Neuronal stem cell (in vitro differentiated cells): Measurements from ENCODE around the gene TMEM72.

Experiments
- DNase-seq: peaks from one replicate; pipeline ENCODE4 v3.0.0-alpha.2; 2013; ENCODE audit warnings: low spot score
- H2AFZ ChIP-seq: one replicate; pipeline ENCODE4 v1.6.1; 2013; ENCODE audit warnings: mild to moderate bottlenecking, low read length, inconsistent platforms
- H2AK5ac ChIP-seq: 2 replicates; pipeline ENCODE4 v1.6.1; 2013; ENCODE audit warnings: low read depth, mild to moderate bottlenecking, inconsistent platforms, low read length, moderate library complexity, mixed read lengths
- H2BK120ac ChIP-seq: 2 replicates; pipeline ENCODE4 v1.6.1; 2013; ENCODE audit warnings: low read depth, mild to moderate bottlenecking, inconsistent platforms, low read length, moderate library complexity, mixed read lengths
- H2BK12ac ChIP-seq: one replicate; pipeline ENCODE4 v1.6.1; 2013; ENCODE audit warnings: low read length, inconsistent platforms
- H2BK15ac ChIP-seq: 2 replicates; pipeline ENCODE4 v1.6.1; 2013; ENCODE audit warnings: mild to moderate bottlenecking, low read length, inconsistent platforms, mixed read lengths
- H2BK5ac ChIP-seq: one replicate; pipeline ENCODE4 v1.6.1; 2013; ENCODE audit warnings: inconsistent platforms, mild to moderate bottlenecking, low read length, moderate library complexity
- H3K14ac ChIP-seq: one replicate; pipeline ENCODE4 v1.6.1; 2013; ENCODE audit warnings: low read length, inconsistent platforms
- H3K18ac ChIP-seq: 2 replicates; pipeline ENCODE4 v1.6.1; 2013; ENCODE audit warnings: low read length, inconsistent platforms
- H3K23ac ChIP-seq: 2 replicates; pipeline ENCODE4 v1.6.1; 2013; ENCODE audit warnings: low read depth, mild to moderate bottlenecking, mixed read lengths, low read length, inconsistent platforms; ENCODE audit not compliant: poor library complexity
- H3K27ac ChIP-seq: replicated peaks from 3 replicates; pipeline ENCODE4 v1.5.1; 2013; ENCODE audit warnings: low read length, inconsistent platforms
- H3K27me3 ChIP-seq, 3 experiments: 2 replicates each; pipeline ENCODE4 v1.6.1; 2013; ENCODE audit warnings: low read length in 3 of 3, mild to moderate bottlenecking in 2 of 3, inconsistent platforms in 1 of 3, low read depth in 1 of 3, mixed read lengths in 1 of 3, moderate library complexity in 1 of 3; ENCODE audit not compliant: control insufficient read depth in 3 of 3, insufficient read depth in 3 of 3
- H3K36me3 ChIP-seq, 2 donors: replicated peaks in 1 of 2; 2 replicates each; pipeline ENCODE4 v1.6.1; 2013; ENCODE audit warnings: low read length in 2 of 2; ENCODE audit not compliant: control insufficient read depth in 2 of 2, insufficient read depth in 2 of 2
- H3K4ac ChIP-seq: 2 replicates; pipeline ENCODE4 v1.6.1; 2013; ENCODE audit warnings: inconsistent platforms, mild to moderate bottlenecking, low read length, moderate library complexity
- H3K4me1 ChIP-seq, 2 donors: 1 replicate in 1 of 2; 2 replicates in 1 of 2; pipeline ENCODE4 v1.6.1; 2013; ENCODE audit warnings: low read length in 2 of 2, low read depth in 1 of 2; ENCODE audit not compliant: control insufficient read depth in 2 of 2, insufficient read depth in 1 of 2
- H3K4me2 ChIP-seq: one replicate; pipeline ENCODE4 v1.6.1; 2013; ENCODE audit warnings: mild to moderate bottlenecking, low read length, inconsistent platforms; ENCODE audit not compliant: insufficient read depth, poor library complexity, severe bottlenecking
- H3K4me3 ChIP-seq, 2 donors: 2 replicates each; pipeline ENCODE4 v1.5.1; 2013; ENCODE audit warnings: low read length in 2 of 2, mild to moderate bottlenecking in 2 of 2, inconsistent platforms in 1 of 2, moderate library complexity in 1 of 2
- H3K79me1 ChIP-seq: one replicate; pipeline ENCODE4 v1.6.1; 2013; ENCODE audit warnings: low read depth, mild to moderate bottlenecking, inconsistent platforms, low read length, moderate library complexity
- H3K9ac ChIP-seq: one replicate; pipeline ENCODE4 v1.6.1; 2013; ENCODE audit warnings: mild to moderate bottlenecking, low read depth, low read length, inconsistent platforms; ENCODE audit not compliant: poor library complexity
- H3K9me3 ChIP-seq, 2 donors: replicated peaks in 1 of 2; 2 replicates each; pipeline versions ENCODE3 to v1.6.1; 2013; ENCODE audit warnings: low read length in 2 of 2, mild to moderate bottlenecking in 2 of 2, inconsistent platforms in 1 of 2, low read depth in 1 of 2, mixed read lengths in 1 of 2, moderate library complexity in 1 of 2; ENCODE audit not compliant: control insufficient read depth in 2 of 2, insufficient read depth in 1 of 2
- H4K8ac ChIP-seq: one replicate; pipeline ENCODE4 v1.6.1; 2013; ENCODE audit warnings: low read depth, mild to moderate bottlenecking, inconsistent platforms, low read length, moderate library complexity
- H4K91ac ChIP-seq: one replicate; pipeline ENCODE4 v1.6.1; 2013; ENCODE audit warnings: low read length, low read depth, mild to moderate bottlenecking, inconsistent platforms; ENCODE audit not compliant: poor library complexity
- WGBS, 2 donors: extraction: QIAGEN DNeasy Blood & Tissue Kit; methylation state at CpG; one replicate each; pipeline ENCODE4 v1.1.7; 2013; ENCODE audit warnings: missing lambda C conversion rate in 2 of 2, mixed read lengths in 1 of 2; ENCODE audit not compliant: insufficient read length in 2 of 2, insufficient replicate concordance in 1 of 2; ENCODE audit errors: extremely low coverage in 2 of 2; 5-methylcytosine and 5-hydroxymethylcytosine counted together

Gene TMEM72

GRCh38 chr10:44983066-44983894 is 72.1 kb downstream of the TMEM72 start:
- Histone ChIP-seq H3K4ac (no peak overlapping the region), H2AK5ac (peak overlapping the region; percentile 24), H3K23ac (peak overlapping the region; percentile 57), H3K4me1 (peaks cover 19 to 24% of the 10 kb centered on the region in 2 donors), H2BK15ac (no peak overlapping the region), H2AFZ (no peak overlapping the region), H2BK12ac (peak overlapping the region; percentile 49), H2BK5ac (peak overlapping the region; percentile 76), H3K14ac (no peak overlapping the region), H3K4me3 (no peak overlapping the region), H3K4me2 (no peak overlapping the region), H3K9ac (no peak overlapping the region), H3K18ac (peak overlapping the region; percentile 87), H2BK120ac (no peak overlapping the region), H3K27ac (no peak overlapping the region), H3K9me3 (no peaks in the 10 kb centered on the region), H4K8ac (no peak overlapping the region), H4K91ac (no peak overlapping the region), H3K36me3 (no peaks in the 10 kb centered on the region), H3K79me1 (no peaks in the 10 kb centered on the region), H3K27me3 (peaks cover 0 to 2% (median 0%) of the 10 kb centered on the region in 3 experiments)
- DNase-seq, result no peak
- no CpG with 5 or more reads among the region's 13 CpGs for WGBS, 2 donors

GRCh38 chr10:44983895-44984278 is 72.8 kb downstream of the TMEM72 start:
- Histone ChIP-seq H3K4ac (no peak overlapping the region), H4K91ac (no peak overlapping the region), H2AK5ac (peak overlapping the region; percentile 71), H3K27me3 (peaks cover 0 to 2% (median 0%) of the 10 kb centered on the region in 3 experiments), H2BK12ac (peak overlapping the region; percentile 44), H3K4me2 (no peak overlapping the region), H3K14ac (no peak overlapping the region), H2AFZ (no peak overlapping the region), H3K9ac (peak overlapping the region; percentile 52), H2BK120ac (no peak overlapping the region), H3K4me3 (no peak overlapping the region), H3K27ac (no peak overlapping the region), H2BK15ac (no peak overlapping the region), H3K36me3 (no peaks in the 10 kb centered on the region), H3K9me3 (no peaks in the 10 kb centered on the region), H4K8ac (no peak overlapping the region), H3K4me1 (peaks cover 13 to 19% of the 10 kb centered on the region in 2 donors), H2BK5ac (peak overlapping the region; percentile 76), H3K23ac (no peak overlapping the region), H3K79me1 (no peaks in the 10 kb centered on the region), H3K18ac (no peak overlapping the region)
- WGBS, 2 donors, result no CpG with 5 or more reads among the region's 10 CpGs
- no peak for DNase-seq

GRCh38 chr10:44984671-44985101 is 73.5 kb downstream of the TMEM72 start:
- Histone ChIP-seq H3K79me1 (no peaks in the 10 kb centered on the region), H4K8ac (no peak overlapping the region), H3K9ac (no peak overlapping the region), H2BK12ac (no peak overlapping the region), H3K23ac (peak overlapping the region; percentile 12), H3K4me3 (no peak overlapping the region), H4K91ac (no peak overlapping the region), H2BK15ac (no peak overlapping the region), H3K14ac (peak overlapping the region; percentile 43), H3K4me2 (no peak overlapping the region), H3K18ac (peak overlapping the region; percentile 51), H2AK5ac (peak overlapping the region; percentile 71), H3K4me1 (peaks cover 7 to 11% of the 10 kb centered on the region in 2 donors), H2BK5ac (no peak overlapping the region), H2BK120ac (no peak overlapping the region), H3K4ac (no peak overlapping the region), H2AFZ (no peak overlapping the region), H3K27me3 (peaks cover 0 to 2% (median 0%) of the 10 kb centered on the region in 3 experiments), H3K36me3 (no peaks in the 10 kb centered on the region), H3K9me3 (no peaks in the 10 kb centered on the region), H3K27ac (no peak overlapping the region)
- no CpG with 5 or more reads among the region's 15 CpGs for WGBS, 2 donors
- DNase-seq, result no peak

GRCh38 chr10:44985175-44985681 is 74.1 kb downstream of the TMEM72 start:
- H2AFZ ChIP-seq, result no peak overlapping the region
- H3K4me1 ChIP-seq, result peaks cover 3 to 8% of the 10 kb centered on the region in 2 donors
- no peak overlapping the region for H3K14ac ChIP-seq
- no CpG with 5 or more reads among the region's 9 CpGs for WGBS, 2 donors
- H3K79me1 ChIP-seq, result no peaks in the 10 kb centered on the region
- no peak overlapping the region for H2BK12ac ChIP-seq
- H3K36me3 ChIP-seq, result no peaks in the 10 kb centered on the region
- H2BK120ac ChIP-seq, result no peak overlapping the region
- no peak overlapping the region for H4K91ac ChIP-seq
- DNase-seq, result no peak
- no peaks in the 10 kb centered on the region for H3K9me3 ChIP-seq
- H3K4me3 ChIP-seq, result no peak overlapping the region
- no peak overlapping the region for H3K9ac ChIP-seq
- H3K27ac ChIP-seq, result no peak overlapping the region
- no peak overlapping the region for H2BK15ac ChIP-seq
- no peak overlapping the region for H3K4me2 ChIP-seq
- H2AK5ac ChIP-seq, result no peak overlapping the region
- H2BK5ac ChIP-seq, result no peak overlapping the region
- no peak overlapping the region for H3K23ac ChIP-seq
- H3K4ac ChIP-seq, result no peak overlapping the region
- H3K18ac ChIP-seq, result no peak overlapping the region
- peaks cover 0 to 2% (median 0%) of the 10 kb centered on the region in 3 experiments for H3K27me3 ChIP-seq
- H4K8ac ChIP-seq, result no peak overlapping the region
